ENCODE measurements around the gene PTPRCAP.

Gene PTPRCAP

GRCh38 chr11:67396587-67397389 is 40.7 kb downstream of the PTPRCAP start:
- DNase-seq (ENCODE audit: low read depth in 2 of 2) = no peak

GRCh38 chr11:67396259-67396581 is 41.3 kb downstream of the PTPRCAP start:
- no peak for DNase-seq (ENCODE audit: low read depth in 2 of 2)

GRCh38 chr11:67395555-67396258 is 41.8 kb downstream of the PTPRCAP start:
- no peak for DNase-seq (ENCODE audit: low read depth in 2 of 2)

- no peak for DNase-seq (ENCODE audit: low read depth in 2 of 2)
Observed at GRCh38 chr11:67393990-67394389, 43.5 kb downstream of the PTPRCAP start.

GRCh38 chr11:67393437-67393836 is 44.0 kb downstream of the PTPRCAP start:
- no peak for DNase-seq (ENCODE audit: low read depth in 2 of 2)

- no peak for DNase-seq (ENCODE audit: low read depth in 2 of 2)
Observed at GRCh38 chr11:67392183-67392715, 45.2 kb downstream of the PTPRCAP start.

- peak; percentile 88 to 92 for DNase-seq (ENCODE audit: low read depth in 2 of 2)
Observed at GRCh38 chr11:67391304-67392182, 45.9 kb downstream of the PTPRCAP start, which contains the start of gene RAD9A. TSS of gene RAD9A (plus strand) at chr11:67391986. CDS start at chr11:67392045, 59 bp downstream.

GRCh38 chr11:67390947-67391303 is 46.6 kb downstream of the PTPRCAP start:
- DNase-seq (ENCODE audit: low read depth in 2 of 2) = no peak

GRCh38 chr11:67389477-67389876 is 48.0 kb downstream of the PTPRCAP start:
- DNase-seq (ENCODE audit: low read depth in 2 of 2) = no peak

GRCh38 chr11:67387518-67387917 is 50.0 kb downstream of the PTPRCAP start:
- DNase-seq (ENCODE audit: low read depth in 2 of 2) = no peak

GRCh38 chr11:67387069-67387468 is 50.4 kb downstream of the PTPRCAP start:
- DNase-seq (ENCODE audit: low read depth in 2 of 2) = no peak
